HG03520 (cell line): ENCODE data around the gene SLC39A9.
"Not testable (repeated sequence)": the region's sequence is repeated elsewhere in the genome, so short reads cannot be mapped to it uniquely, and the experiment has no call there.

ENCODE experiments used
- ATAC-seq: cut with Tn5 transposase; IDR thresholded peaks from one replicate; pipeline ENCODE4 v1.9.1; 2021; ENCODE audit warnings: mild to moderate bottlenecking, moderate library complexity; ENCODE audit not compliant: unreplicated experiment

The SLC39A9 gene

DNA sequence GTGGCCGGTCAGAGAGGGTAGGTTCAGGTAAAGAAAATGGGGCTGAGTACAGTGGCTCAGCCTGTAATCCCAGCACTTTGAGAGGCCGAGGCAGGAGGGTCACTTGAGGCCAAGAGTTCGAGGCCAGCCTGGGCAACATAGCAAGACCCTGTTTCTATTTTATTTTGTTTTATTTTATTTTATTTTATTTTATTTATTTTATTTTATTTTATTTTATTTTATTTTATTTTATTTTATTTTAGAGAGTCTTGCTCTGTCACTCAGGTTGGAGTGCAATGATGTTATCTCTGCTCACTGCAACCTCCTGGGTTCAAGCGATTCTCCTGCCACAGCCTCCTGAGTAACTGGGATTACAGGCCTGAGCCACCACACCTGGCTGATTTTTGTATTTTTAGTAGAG lies 99.4 kb downstream of the SLC39A9 start:
- not testable (repeated sequence) for ATAC-seq

DNA sequence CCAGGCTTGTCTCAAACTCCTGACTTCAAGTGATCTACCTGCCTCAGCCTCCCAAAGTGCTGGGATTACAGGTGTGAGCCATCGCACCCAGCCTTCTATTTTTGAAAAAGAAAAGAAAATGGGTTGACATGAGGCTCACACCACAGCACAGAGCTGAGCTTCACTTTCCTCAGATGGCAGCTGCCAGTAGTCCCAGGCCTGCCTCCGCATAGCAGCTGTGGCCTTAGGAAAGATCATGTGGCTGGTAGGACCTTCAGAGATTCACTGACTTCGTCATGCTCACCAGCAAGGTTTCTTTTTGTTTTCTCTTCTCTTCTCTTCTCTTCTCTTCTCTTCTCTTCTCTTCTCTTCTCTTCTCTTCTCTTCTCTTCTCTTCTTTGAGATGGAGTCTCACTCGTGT lies 99.8 kb downstream of the SLC39A9 start:
- not testable (repeated sequence) for ATAC-seq

DNA sequence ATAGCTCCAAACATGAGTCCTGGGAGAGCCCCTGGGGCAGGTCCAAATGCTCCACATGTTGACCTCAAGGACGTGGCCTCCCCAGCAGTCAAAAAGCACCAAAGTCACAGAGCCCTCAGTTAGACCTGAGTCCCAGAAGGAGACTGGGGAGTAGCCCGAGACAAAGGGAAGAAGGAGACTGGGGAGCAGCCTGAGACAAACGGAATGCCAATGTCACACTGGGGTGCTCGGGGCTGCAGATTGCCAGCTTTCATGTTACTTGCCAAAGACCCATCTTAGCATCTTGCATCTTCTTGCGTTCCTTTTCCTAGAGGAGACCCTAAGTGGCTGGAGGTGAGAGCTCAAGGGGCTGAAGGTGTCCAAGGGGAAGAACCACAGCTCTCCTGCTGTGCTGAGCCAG lies 100.9 kb downstream of the SLC39A9 start:
- no peak for ATAC-seq

GRCh38 chr14:69500096-69500495 lies 101.6 kb downstream of the SLC39A9 start:
- ATAC-seq = no peak

- no peak for ATAC-seq
These were observed 102.2 kb downstream of the SLC39A9 start for GRCh38 chr14:69500736-69501135.

DNA sequence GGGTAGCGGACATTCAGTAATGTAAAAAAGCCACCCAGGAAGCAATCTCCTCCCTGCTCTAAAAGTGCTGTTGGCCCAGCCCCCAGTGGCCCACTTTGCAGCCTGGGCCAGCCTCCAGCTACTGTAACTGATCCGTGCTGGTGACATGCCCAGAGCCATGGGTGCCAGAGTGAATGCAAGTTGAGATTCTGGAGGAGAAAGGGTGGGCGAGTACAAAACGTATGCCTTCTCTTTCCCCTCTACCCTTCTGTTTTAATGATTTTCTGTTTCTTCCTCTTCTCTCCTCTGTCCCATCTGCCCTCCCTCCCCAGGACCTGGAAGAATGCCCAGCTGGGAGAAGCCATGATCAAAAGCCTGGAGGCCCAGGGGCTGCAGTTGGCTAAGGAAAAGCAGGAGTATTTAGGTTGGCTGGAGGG lies 102.9 kb downstream of the SLC39A9 start:
- no peak for ATAC-seq

DNA sequence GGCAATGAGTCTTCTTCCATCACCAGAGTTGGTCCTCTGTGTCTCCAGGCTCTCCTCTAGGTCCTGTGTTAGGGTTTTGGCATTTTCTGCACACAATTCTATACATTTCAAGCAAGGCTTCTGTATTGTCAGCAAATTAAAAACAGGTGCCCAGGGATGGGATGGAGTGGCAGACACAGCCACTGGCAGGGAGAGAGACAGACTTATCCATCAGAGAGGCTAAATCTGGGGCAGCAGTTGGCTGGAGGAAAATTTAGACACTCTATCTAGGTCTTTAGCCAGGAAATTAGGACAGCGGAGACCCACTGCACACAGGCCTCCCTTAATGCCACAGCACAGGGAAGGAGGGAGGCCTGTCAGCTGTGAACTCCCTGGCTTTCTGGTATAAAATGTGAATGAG lies 106.3 kb downstream of the SLC39A9 start:
- no peak for ATAC-seq

DNA sequence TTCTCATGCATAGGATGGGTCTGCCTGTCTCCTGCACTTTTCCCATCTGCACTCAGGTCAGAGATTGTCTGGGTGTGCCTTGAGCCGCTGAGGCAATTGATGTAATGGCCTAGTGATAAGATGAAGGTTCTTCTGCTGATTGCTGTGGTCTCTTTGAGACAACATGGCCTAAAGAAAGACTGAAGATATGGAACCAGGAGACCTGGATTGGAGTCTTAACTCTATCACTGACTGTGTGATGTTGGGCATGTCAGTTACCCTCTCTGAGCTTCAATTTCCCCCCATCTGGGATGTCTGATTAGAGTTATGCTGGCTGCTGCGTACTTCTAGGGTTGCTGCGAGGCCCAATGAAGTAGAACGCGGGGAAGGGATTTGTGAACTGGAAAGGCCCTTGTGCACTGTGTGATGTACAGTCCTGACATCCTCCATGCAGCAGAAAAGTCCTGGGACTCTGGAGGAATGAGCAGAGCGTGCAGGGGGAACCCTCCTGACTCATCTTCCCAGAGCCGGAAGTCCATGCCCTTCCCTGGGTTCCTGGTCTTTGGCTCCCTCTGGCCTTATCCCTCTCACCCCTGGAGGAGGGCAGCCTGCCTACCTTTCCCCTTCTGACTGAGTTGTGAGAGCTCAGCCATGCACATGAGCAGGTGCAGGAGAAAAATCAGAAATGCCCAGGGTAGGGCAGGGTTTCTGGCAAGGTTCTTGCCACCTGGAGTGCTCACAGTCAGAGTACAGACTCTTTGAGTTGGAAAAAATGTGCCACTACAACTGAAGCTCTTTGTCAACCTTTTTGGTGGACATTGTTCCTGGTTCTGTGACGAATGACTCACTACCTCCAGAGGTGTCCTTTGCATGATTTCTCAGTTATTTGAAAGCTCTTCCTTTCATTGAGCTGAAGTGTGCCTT lies 107.1 kb downstream of the SLC39A9 start:
- ATAC-seq = no peak

DNA sequence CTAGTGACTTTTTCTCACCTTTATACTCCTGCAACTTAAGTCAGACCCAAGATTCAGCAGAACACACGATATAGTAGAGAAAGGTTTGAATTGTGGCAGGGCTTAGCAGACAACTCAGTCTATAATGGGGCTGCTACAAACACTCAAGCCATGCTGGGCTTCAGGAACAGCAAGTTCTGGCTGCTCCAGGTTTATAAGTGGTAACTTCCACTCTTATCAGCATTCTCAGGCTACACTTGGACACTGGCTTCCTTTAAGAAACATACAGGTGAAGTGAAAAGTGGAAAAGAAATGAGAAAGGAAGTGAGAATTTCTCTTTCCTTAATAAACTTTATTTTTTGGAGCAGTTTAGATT lies 107.7 kb downstream of the SLC39A9 start:
- ATAC-seq = no peak
